Uterus (tissue), 2 donors: Measurements from ENCODE around the gene SVBP.

ENCODE experiments used
- POLR2A ChIP-seq, 2 donors: fragments of 450-650 bp; IDR thresholded peaks; one replicate each; pipeline ENCODE4 v1.6.1; 2016; ENCODE audit warnings: antibody characterized with exemption in 2 of 2, mild to moderate bottlenecking in 1 of 2, moderate library complexity in 1 of 2
- TF ChIP-seq, protein P1 (sequence below), 4 experiments: fragments of 200-600 bp in 2 of 4; fragments of 450-650 bp in 2 of 4; sonication (generic) in 2 of 4; IDR thresholded peaks; one replicate each; pipeline ENCODE4 v1.5.1; 2016 to 2019; ENCODE audit warnings: antibody characterized with exemption in 4 of 4, mild to moderate bottlenecking in 2 of 4, moderate library complexity in 1 of 4

GRCh38 chr1:42783092-42783491 is 34.1 kb downstream of the SVBP start:
- TF ChIP-seq, protein P1, sequence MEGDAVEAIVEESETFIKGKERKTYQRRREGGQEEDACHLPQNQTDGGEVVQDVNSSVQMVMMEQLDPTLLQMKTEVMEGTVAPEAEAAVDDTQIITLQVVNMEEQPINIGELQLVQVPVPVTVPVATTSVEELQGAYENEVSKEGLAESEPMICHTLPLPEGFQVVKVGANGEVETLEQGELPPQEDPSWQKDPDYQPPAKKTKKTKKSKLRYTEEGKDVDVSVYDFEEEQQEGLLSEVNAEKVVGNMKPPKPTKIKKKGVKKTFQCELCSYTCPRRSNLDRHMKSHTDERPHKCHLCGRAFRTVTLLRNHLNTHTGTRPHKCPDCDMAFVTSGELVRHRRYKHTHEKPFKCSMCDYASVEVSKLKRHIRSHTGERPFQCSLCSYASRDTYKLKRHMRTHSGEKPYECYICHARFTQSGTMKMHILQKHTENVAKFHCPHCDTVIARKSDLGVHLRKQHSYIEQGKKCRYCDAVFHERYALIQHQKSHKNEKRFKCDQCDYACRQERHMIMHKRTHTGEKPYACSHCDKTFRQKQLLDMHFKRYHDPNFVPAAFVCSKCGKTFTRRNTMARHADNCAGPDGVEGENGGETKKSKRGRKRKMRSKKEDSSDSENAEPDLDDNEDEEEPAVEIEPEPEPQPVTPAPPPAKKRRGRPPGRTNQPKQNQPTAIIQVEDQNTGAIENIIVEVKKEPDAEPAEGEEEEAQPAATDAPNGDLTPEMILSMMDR (IDR thresholded peaks at IDR 0.05), result no peak
- TF ChIP-seq POLR2A (IDR thresholded peaks at IDR 0.05), result no peak
